K562 treated with DMSO at 1 percent for 48 hours (cell line): ENCODE results near the gene TMEM205. TPM values are rescaled to one million over a fixed set of nuclear protein-coding genes. Genes with fewer than 3 reads are reported as not detected.

Experiments
- total RNA-seq: library from RNA; unstranded; fragments of 300-600 nt; gene quantifications from 2 replicates; pipeline ENCODE4 v1.2.3, GENCODE V29; 2022; ENCODE audit warnings: low replicate concordance; ENCODE audit errors: extremely low read depth

Gene TMEM205
- total RNA-seq: not detected in 2 replicates

GRCh38 chr19:11346104-11346940 is at the start of gene TMEM205, which contains the start of gene CCDC159:
TSS of gene TMEM205 (minus strand) at chr19:11346268. CDS start at chr19:11345619, 649 bp downstream.
TSS of gene CCDC159 (plus strand) at chr19:11346519. CDS start at chr19:11346607, 88 bp downstream.

GRCh38 chr19:11374433-11375142 is 28.5 kb upstream of the TMEM205 start, which contains the start of gene SWSAP1:
TSS of gene SWSAP1 (plus strand) at chr19:11374666. CDS start at chr19:11374681, 15 bp downstream.

GRCh38 chr19:11355160-11356073 is 9.3 kb upstream of the TMEM205 start, which contains the start of gene PLPPR2:
TSS of gene PLPPR2 (plus strand) at chr19:11355432. CDS start at chr19:11357674, 2,242 bp downstream.

GRCh38 chr19:11339254-11340098 is 6.6 kb downstream of the TMEM205 start, which contains the start of gene RAB3D:
TSS of gene RAB3D (minus strand) at chr19:11339657. CDS start at chr19:11337399, 2,258 bp downstream.

GRCh38 chr19:11295665-11296245 is 50.3 kb downstream of the TMEM205 start, which contains the start of gene TSPAN16:
TSS of gene TSPAN16 (plus strand) at chr19:11296160. CDS start at chr19:11296298, 138 bp downstream.

Other genes with a start within 250 kb of the TMEM205 start
- gene SPC24, start 190.5 kb downstream of the TMEM205 start, total RNA-seq: not detected in 2 replicates
- gene KANK2, start 148.7 kb downstream of the TMEM205 start, total RNA-seq: 1,164 TPM in 1 of 2 replicates, not detected in the other
- gene ANGPTL8, start 106.6 kb downstream of the TMEM205 start, total RNA-seq: not detected in 2 replicates
- not detected in 2 replicates for gene DOCK6, start 83.7 kb downstream of the TMEM205 start, total RNA-seq
- gene TSPAN16, start 50.1 kb downstream of the TMEM205 start, total RNA-seq: not detected in 2 replicates
- not detected in 2 replicates for gene RAB3D, start 6.6 kb downstream of the TMEM205 start, total RNA-seq
- not detected in 2 replicates for gene CCDC159, start 251 bp upstream of the TMEM205 start, total RNA-seq
- gene PLPPR2, start 9.2 kb upstream of the TMEM205 start, total RNA-seq: not detected in 2 replicates
- gene SWSAP1, start 28.4 kb upstream of the TMEM205 start, total RNA-seq: not detected in 2 replicates
- gene EPOR, start 38.0 kb upstream of the TMEM205 start, total RNA-seq: not detected in 2 replicates
- not detected in 2 replicates for gene RGL3, start 73.0 kb upstream of the TMEM205 start, total RNA-seq
- not detected in 2 replicates for gene ODAD3, start 88.9 kb upstream of the TMEM205 start, total RNA-seq
- 230 TPM in 1 of 2 replicates, not detected in the other for gene PRKCSH, start 89.4 kb upstream of the TMEM205 start, total RNA-seq
- not detected in 2 replicates for gene ELAVL3, start 134.8 kb upstream of the TMEM205 start, total RNA-seq
- not detected in 2 replicates for gene ZNF653, start 159.6 kb upstream of the TMEM205 start, total RNA-seq
- not detected in 2 replicates for gene ECSIT, start 182.9 kb upstream of the TMEM205 start, total RNA-seq
- not detected in 2 replicates for gene CNN1, start 192.6 kb upstream of the TMEM205 start, total RNA-seq
- not detected in 2 replicates for gene ELOF1, start 213.0 kb upstream of the TMEM205 start, total RNA-seq
- gene ACP5, start 231.4 kb upstream of the TMEM205 start, total RNA-seq: not detected in 2 replicates